Lung (tissue), 12 donors: Measurements from ENCODE around the gene RTN1. TPM values are rescaled to one million over a fixed set of nuclear protein-coding genes. Genes with fewer than 3 reads are reported as not detected.

Source experiments
- ATAC-seq: fragments of 200-7000 bp; cut with Tn5 transposase; one replicate; pipeline ENCODE4 v1.9.1; 2020; ENCODE audit warnings: moderate number of reproducible peaks; ENCODE audit not compliant: insufficient read depth, low FRiP score
- DNase-seq, 3 donors: peaks; one replicate each; pipeline ENCODE4 v3.0.0-alpha.2; 2013 to 2017
- H3K27ac ChIP-seq, 2 donors: one replicate each; pipeline ENCODE4 v1.5.1; 2013; ENCODE audit warnings: mild to moderate bottlenecking in 2 of 2, moderate library complexity in 2 of 2, control low read depth in 1 of 2, inconsistent platforms in 1 of 2, low read depth in 1 of 2, low read length in 1 of 2
- H3K27me3 ChIP-seq, 3 donors: one replicate each; pipeline ENCODE4 v1.5.1; 2013; ENCODE audit warnings: low read length in 2 of 3; ENCODE audit not compliant: control insufficient read depth in 3 of 3, insufficient read depth in 3 of 3
- H3K36me3 ChIP-seq, 4 donors: one replicate each; pipeline ENCODE4 v1.5.1; 2013; ENCODE audit warnings: low read length in 4 of 4, mild to moderate bottlenecking in 1 of 4, moderate library complexity in 1 of 4; ENCODE audit not compliant: control insufficient read depth in 4 of 4, insufficient read depth in 4 of 4
- H3K4me1 ChIP-seq, 5 donors: one replicate each; pipeline ENCODE4 v1.5.1; 2013; ENCODE audit warnings: low read length in 5 of 5, mild to moderate bottlenecking in 2 of 5, moderate library complexity in 1 of 5; ENCODE audit not compliant: control insufficient read depth in 5 of 5, insufficient read depth in 5 of 5
- H3K4me3 ChIP-seq: one replicate; pipeline ENCODE4 v1.5.1; 2013; ENCODE audit warnings: mild to moderate bottlenecking, control low read depth, moderate library complexity
- H3K9ac ChIP-seq, 2 donors: one replicate each; pipeline ENCODE4 v1.5.1; 2013; ENCODE audit warnings: low read length in 2 of 2, control low read depth in 1 of 2; ENCODE audit not compliant: insufficient read depth in 1 of 2
- H3K9me3 ChIP-seq, 4 donors: one replicate each; pipeline ENCODE4 v1.5.1; 2013; ENCODE audit warnings: low read length in 3 of 4, mild to moderate bottlenecking in 1 of 4, moderate library complexity in 1 of 4; ENCODE audit not compliant: control insufficient read depth in 4 of 4, insufficient read depth in 3 of 4
- CTCF ChIP-seq: IDR thresholded peaks from 2 replicates; pipeline ENCODE4 v1.5.1; 2012; ENCODE audit warnings: mild to moderate bottlenecking; ENCODE audit errors: control extremely low read depth, extremely low read depth
- WGBS, 2 donors: extraction: QIAGEN DNeasy Blood & Tissue Kit; methylation state at CpG; one replicate each; pipeline ENCODE4 v1.1.7; 2013; 5-methylcytosine and 5-hydroxymethylcytosine counted together
- polyA plus RNA-seq, 2 donors: library from polyadenylated mRNA; stranded (reverse); fragments of 200-250 nt; gene quantifications; one replicate each; pipeline ENCODE4 v1.2.1, GENCODE V29; 2013
- total RNA-seq, 2 donors: library from RNA; depleted of rRNA in 1 of 2; stranded (reverse); fragments of >200 nt in 1 of 2; gene quantifications; one replicate each; pipeline ENCODE4 v1.2.1, GENCODE V29; 2014 to 2021
- donor health status: control.
- donor health status: control.
- donor health status: Bipolar disorder and iron deficiency.
- donor health status: healthy.
- donor health status: DM: yes; HTN: yes; CAD: no.

Gene RTN1
- total and polyA plus RNA-seq, 4 donors: 2.4 to 9.0 (median 6.9) TPM

GRCh38 chr14:59622631-59623030 lies 247.9 kb downstream of the RTN1 start:
- ATAC-seq (no peak), DNase-seq (no peak)
- Histone ChIP-seq H3K36me3 (no peaks in the 10 kb centered on the region), H3K9me3 (no peaks in the 10 kb centered on the region), H3K27ac (no peak overlapping the region), H3K4me1 (no peaks in the 10 kb centered on the region), H3K27me3 (peaks cover 0 to 3% (median 0%) of the 10 kb centered on the region in 3 donors), H3K4me3 (no peak overlapping the region), H3K9ac (no peak overlapping the region)
- 53 to 74% methylated on average over 2 of the region's 2 CpGs for WGBS, 2 donors
- TF ChIP-seq CTCF: no peak

GRCh38 chr14:59619061-59619460 lies 251.5 kb downstream of the RTN1 start:
- Histone ChIP-seq H3K4me1 (no peaks in the 10 kb centered on the region), H3K9ac (no peak overlapping the region), H3K9me3 (no peaks in the 10 kb centered on the region), H3K36me3 (no peaks in the 10 kb centered on the region), H3K27me3 (no peaks in the 10 kb centered on the region), H3K4me3 (no peak overlapping the region), H3K27ac (no peak overlapping the region)
- TF ChIP-seq CTCF: no peak
- ATAC-seq: no peak
- WGBS, 2 donors: 53 to 66% methylated on average over 2 of the region's 2 CpGs
- DNase-seq: no peak

- no peak for TF ChIP-seq CTCF
Measured at GRCh38 chr14:59601056-59601455, 269.5 kb downstream of the RTN1 start.

More at GRCh38 chr14:59601056-59601455, 269.5 kb downstream of the RTN1 start:
- Histone ChIP-seq H3K27ac (no peak overlapping the region), H3K4me1 (no peaks in the 10 kb centered on the region), H3K27me3 (no peaks in the 10 kb centered on the region), H3K4me3 (no peak overlapping the region), H3K9me3 (peaks cover 0 to 1% (median 0%) of the 10 kb centered on the region in 4 donors), H3K9ac (no peak overlapping the region), H3K36me3 (no peaks in the 10 kb centered on the region)
- ATAC-seq (no peak), DNase-seq (no peak)
- 49 to 56% methylated on average over 3 of the region's 3 CpGs for WGBS, 2 donors
